HG03571 (cell line): ENCODE results near the gene ANTKMT.
"Not testable (repeated sequence)": the region's sequence is repeated elsewhere in the genome, so short reads cannot be mapped to it uniquely, and the experiment has no call there.

ENCODE experiments used
- ATAC-seq: cut with Tn5 transposase; IDR thresholded peaks from one replicate; pipeline ENCODE4 v1.9.1; 2021; ENCODE audit not compliant: unreplicated experiment

Gene ANTKMT

GRCh38 chr16:680967-681745, 39.8 kb upstream of the ANTKMT start:
- ATAC-seq: no peak

- no peak for ATAC-seq
Measured at GRCh38 chr16:681746-682427, 39.1 kb upstream of the ANTKMT start.

GRCh38 chr16:682493-683395, 38.2 kb upstream of the ANTKMT start:
- ATAC-seq: no peak

- ATAC-seq: no peak
Measured at GRCh38 chr16:683396-684070, 37.4 kb upstream of the ANTKMT start.

- ATAC-seq: peak; percentile 46
Measured at GRCh38 chr16:684071-684794, 36.7 kb upstream of the ANTKMT start, which contains the start of gene JMJD8. JMJD8 (minus strand) TSS chr16:684334; CDS start chr16:684319, 15 bp downstream.

GRCh38 chr16:684961-685696, 35.8 kb upstream of the ANTKMT start:
- ATAC-seq: no peak

GRCh38 chr16:685967-686366, 35.0 kb upstream of the ANTKMT start:
- ATAC-seq: no peak

- ATAC-seq: no peak
Measured at GRCh38 chr16:686459-687260, 34.3 kb upstream of the ANTKMT start.

- no peak for ATAC-seq
Measured at GRCh38 chr16:687499-687898, 33.4 kb upstream of the ANTKMT start.

- no peak for ATAC-seq
Measured at GRCh38 chr16:689175-689897, 31.6 kb upstream of the ANTKMT start.

- ATAC-seq: not testable (repeated sequence)
Measured at GRCh38 chr16:691242-691641, 29.7 kb upstream of the ANTKMT start.

GRCh38 chr16:692356-693108, 28.4 kb upstream of the ANTKMT start:
- no peak for ATAC-seq

- no peak for ATAC-seq
Measured at GRCh38 chr16:693364-693763, 27.6 kb upstream of the ANTKMT start.

- no peak for ATAC-seq
Measured at GRCh38 chr16:693766-694165, 27.2 kb upstream of the ANTKMT start.

- no peak for ATAC-seq
Measured at GRCh38 chr16:694187-694862, 26.6 kb upstream of the ANTKMT start.

- no peak for ATAC-seq
Measured at GRCh38 chr16:694863-695354, 26.0 kb upstream of the ANTKMT start.
